GM15510 (cell line): ENCODE results near the gene TROAP.

ENCODE experiments used
- POLR2A ChIP-seq: IDR thresholded peaks from 3 replicates; pipeline ENCODE4 v1.6.1; 2011; ENCODE audit warnings: borderline replicate concordance; ENCODE audit not compliant: insufficient read length; ENCODE audit errors: extremely low read depth

Gene TROAP

GRCh38 chr12:49322367-49322707 is 718 bp upstream of the TROAP start:
- no peak for TF ChIP-seq POLR2A

- no peak for TF ChIP-seq POLR2A
Measured at GRCh38 chr12:49323524-49324097, 556 bp downstream of the TROAP start.

- TF ChIP-seq POLR2A: no peak
Measured at GRCh38 chr12:49325606-49326005, 2.6 kb downstream of the TROAP start.

GRCh38 chr12:49327368-49327767 is 4.3 kb downstream of the TROAP start:
- no peak for TF ChIP-seq POLR2A

GRCh38 chr12:49327887-49328286 is 4.8 kb downstream of the TROAP start:
- no peak for TF ChIP-seq POLR2A

- TF ChIP-seq POLR2A: no peak
Measured at GRCh38 chr12:49328816-49329215, 5.8 kb downstream of the TROAP start.

- TF ChIP-seq POLR2A: no peak
Measured at GRCh38 chr12:49330032-49330619, 7.1 kb downstream of the TROAP start.

GRCh38 chr12:49330631-49331379 is 7.8 kb downstream of the TROAP start:
- TF ChIP-seq POLR2A: no peak

GRCh38 chr12:49331380-49332222 is 8.5 kb downstream of the TROAP start:
- TF ChIP-seq POLR2A: no peak

- no peak for TF ChIP-seq POLR2A
Measured at GRCh38 chr12:49332441-49332861, 9.4 kb downstream of the TROAP start.

GRCh38 chr12:49332891-49333371 is 9.9 kb downstream of the TROAP start:
- no peak for TF ChIP-seq POLR2A

GRCh38 chr12:49334226-49334625 is 11.2 kb downstream of the TROAP start:
- no peak for TF ChIP-seq POLR2A

- no peak for TF ChIP-seq POLR2A
Measured at GRCh38 chr12:49334681-49335080, 11.6 kb downstream of the TROAP start.

GRCh38 chr12:49335118-49335954 is 12.3 kb downstream of the TROAP start:
- no peak for TF ChIP-seq POLR2A
